Stomach (tissue), 4 donors: Measurements from ENCODE around the gene UBE2O.

Experiments used
- POLR2AphosphoS5 ChIP-seq, 3 donors: sonication (generic); formaldehyde crosslinking; IDR thresholded peaks; one replicate each; pipeline ENCODE4 v1.6.1; 2016; ENCODE audit warnings: antibody characterized with exemption in 3 of 3
- TF ChIP-seq, protein P1 (sequence below), 7 experiments: fragments of 450-650 bp in 4 of 7; fragments of 200-600 bp in 3 of 7; sonication (generic) in 3 of 7; IDR thresholded peaks; one replicate each; pipeline ENCODE4 v1.5.1; 2016 to 2019; ENCODE audit warnings: antibody characterized with exemption in 7 of 7, control low read depth in 2 of 7, mild to moderate bottlenecking in 1 of 7

DNA sequence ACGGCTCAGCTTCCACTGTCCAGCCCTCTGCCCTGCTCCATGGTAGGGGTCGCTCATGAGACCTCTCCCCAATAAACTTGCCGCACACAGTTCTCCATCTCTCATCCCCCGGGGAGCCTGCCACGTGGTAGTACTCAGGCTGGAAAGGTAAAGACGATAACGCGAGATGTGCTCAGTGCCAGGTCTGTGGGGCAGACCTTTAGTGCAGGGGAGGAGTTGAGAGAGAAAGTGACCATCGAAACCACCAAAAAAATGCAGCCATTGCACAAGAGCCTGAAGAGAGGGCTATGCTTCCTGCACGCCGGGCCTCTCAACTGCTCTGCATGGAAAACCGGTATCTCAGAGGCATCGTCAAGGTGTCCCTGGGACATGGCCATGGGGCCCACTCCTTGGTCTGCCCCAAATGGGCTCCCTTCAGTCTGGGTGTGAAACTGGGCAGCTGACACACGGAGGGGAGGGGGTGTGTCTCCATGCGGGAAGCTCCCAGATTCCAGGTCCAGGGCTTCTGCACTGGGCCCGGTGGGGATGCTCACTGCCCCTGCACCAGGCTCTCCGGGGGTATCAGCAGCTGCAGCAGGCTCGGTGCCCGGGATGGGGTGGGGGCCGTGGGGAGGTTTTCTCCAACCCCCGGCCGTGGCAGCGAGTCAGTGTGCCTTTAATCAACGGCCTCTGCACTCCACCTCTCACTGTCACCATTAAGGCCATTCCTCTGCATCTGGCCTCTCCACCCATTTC, 9.8 kb upstream of the UBE2O start:
- TF ChIP-seq, protein P1, sequence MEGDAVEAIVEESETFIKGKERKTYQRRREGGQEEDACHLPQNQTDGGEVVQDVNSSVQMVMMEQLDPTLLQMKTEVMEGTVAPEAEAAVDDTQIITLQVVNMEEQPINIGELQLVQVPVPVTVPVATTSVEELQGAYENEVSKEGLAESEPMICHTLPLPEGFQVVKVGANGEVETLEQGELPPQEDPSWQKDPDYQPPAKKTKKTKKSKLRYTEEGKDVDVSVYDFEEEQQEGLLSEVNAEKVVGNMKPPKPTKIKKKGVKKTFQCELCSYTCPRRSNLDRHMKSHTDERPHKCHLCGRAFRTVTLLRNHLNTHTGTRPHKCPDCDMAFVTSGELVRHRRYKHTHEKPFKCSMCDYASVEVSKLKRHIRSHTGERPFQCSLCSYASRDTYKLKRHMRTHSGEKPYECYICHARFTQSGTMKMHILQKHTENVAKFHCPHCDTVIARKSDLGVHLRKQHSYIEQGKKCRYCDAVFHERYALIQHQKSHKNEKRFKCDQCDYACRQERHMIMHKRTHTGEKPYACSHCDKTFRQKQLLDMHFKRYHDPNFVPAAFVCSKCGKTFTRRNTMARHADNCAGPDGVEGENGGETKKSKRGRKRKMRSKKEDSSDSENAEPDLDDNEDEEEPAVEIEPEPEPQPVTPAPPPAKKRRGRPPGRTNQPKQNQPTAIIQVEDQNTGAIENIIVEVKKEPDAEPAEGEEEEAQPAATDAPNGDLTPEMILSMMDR (IDR thresholded peaks at IDR 0.05): no peak
- no peak for TF ChIP-seq POLR2AphosphoS5 (IDR thresholded peaks at IDR 0.05)
